HUDEP-2 (cell line): ENCODE results near the gene ARMC9.

Experiments
- DNase-seq, 76 experiments: peaks; one replicate each; lab custom pipeline; 2025; ENCODE audit not compliant: unreplicated experiment in 76 of 76; lab: John Stamatoyannopoulos, UW

Gene ARMC9

GRCh38 chr2:231201475-231201814 lies 3.0 kb downstream of the ARMC9 start:
- DNase-seq, result no peak

GRCh38 chr2:231203087-231203486 lies 4.7 kb downstream of the ARMC9 start:
- no peak for DNase-seq

GRCh38 chr2:231204146-231204545 lies 5.7 kb downstream of the ARMC9 start:
- DNase-seq, result no peak

- no peak for DNase-seq
Observed at GRCh38 chr2:231204581-231204980, 6.2 kb downstream of the ARMC9 start.

- no peak for DNase-seq
Observed at GRCh38 chr2:231207734-231208133, 9.3 kb downstream of the ARMC9 start.

GRCh38 chr2:231210782-231211181 lies 12.4 kb downstream of the ARMC9 start:
- no peak for DNase-seq

DNA sequence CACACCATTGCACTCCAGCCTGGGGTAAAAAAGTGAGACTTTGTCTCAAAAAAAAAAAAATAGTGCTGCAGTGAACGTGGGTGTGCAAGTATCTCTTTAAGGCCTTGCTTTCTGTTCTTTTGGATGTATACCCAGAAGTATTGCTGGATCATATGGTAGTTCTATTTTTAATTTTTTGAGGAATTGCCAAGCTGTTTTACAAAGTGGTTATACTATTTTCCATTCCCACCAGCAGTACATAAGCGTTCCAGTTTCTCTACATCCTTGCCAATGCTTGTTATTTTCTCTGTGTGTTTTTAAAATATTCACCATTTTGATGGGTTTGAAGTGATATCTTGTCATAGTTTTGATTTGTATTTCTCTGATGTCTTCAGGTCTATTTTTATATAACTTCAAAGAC lies 13.1 kb downstream of the ARMC9 start:
- DNase-seq, result no peak

DNA sequence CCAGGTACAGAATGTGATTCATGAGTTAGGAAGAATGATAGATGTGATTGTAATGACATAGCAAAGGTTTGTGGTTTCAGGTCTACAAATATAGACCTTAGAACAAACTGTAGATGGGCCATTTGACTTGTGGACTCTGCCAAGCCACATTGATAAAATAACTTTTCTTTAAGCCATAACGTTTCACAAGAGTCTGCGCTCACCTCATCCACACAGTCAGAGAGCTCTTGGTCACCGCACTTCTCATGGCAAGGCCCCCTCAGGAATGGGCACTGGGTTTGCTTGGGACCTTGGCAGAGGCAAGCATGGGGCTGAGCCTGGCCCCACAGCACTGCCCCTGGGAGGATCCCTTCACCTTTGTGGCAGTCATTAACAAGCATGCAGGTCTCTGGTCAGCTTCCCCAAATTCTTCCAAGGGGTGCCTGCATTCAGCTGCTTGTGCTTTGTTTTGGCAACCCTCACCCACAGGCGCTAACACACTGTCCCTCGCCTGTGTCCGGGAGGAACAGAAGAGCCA lies 14.0 kb downstream of the ARMC9 start:
- DNase-seq, result no peak

GRCh38 chr2:231213931-231214642 lies 15.7 kb downstream of the ARMC9 start:
- DNase-seq, result no peak

DNA sequence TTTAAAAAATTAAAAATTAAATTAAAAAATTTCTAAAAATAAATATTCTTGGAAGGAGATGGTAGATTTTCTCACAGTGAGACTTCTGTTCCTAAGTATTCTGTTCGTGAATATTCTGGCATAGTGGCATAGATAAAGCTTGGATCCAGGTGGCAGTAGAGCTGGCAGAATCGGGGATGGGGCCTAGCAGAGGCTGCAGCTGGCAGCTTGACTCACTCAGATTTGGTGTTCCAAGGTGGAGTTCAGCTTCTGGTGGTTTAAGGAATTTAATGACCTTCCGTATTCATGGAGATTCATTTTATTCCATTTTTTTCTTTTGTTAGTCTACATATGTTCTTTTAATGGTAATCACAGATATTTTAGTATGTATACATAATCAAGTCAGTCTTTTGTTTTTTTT lies 19.9 kb downstream of the ARMC9 start:
- no peak for DNase-seq

- no peak for DNase-seq
Observed at GRCh38 chr2:231219289-231219688, 20.9 kb downstream of the ARMC9 start.

- DNase-seq, result no peak
Observed at GRCh38 chr2:231221761-231222160, 23.3 kb downstream of the ARMC9 start.

DNA sequence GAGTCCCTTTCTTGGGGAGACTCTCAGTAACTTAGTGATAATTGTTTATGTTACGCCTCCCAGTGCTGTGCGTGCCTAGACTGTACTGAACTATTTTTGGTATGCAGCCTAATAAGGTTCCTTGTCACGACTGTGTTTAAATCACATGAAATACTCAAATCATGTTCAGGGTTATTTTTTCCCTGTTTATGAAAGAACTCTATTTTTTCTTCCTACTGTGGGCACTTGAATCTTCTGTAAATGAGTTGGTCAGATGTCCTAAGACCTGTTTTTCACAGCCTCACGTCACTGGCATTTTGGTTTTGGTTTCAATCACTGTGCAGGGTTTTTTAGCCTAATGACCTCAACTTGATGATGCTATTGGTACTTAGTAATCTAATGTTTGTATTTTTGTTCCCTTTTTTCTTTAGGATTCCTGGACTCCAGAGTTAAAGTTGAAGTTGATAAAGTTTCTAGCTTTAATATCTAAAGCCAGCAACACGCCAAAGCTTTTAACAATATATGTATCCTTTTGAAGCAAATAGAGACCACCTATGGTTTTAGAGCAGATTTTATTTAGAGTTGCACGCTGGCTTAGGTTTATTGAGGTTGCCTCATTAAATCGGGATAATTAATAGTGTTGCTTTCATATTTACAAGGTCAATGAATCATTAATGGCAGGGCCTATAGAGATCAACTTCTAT lies 24.0 kb downstream of the ARMC9 start:
- no peak for DNase-seq

DNA sequence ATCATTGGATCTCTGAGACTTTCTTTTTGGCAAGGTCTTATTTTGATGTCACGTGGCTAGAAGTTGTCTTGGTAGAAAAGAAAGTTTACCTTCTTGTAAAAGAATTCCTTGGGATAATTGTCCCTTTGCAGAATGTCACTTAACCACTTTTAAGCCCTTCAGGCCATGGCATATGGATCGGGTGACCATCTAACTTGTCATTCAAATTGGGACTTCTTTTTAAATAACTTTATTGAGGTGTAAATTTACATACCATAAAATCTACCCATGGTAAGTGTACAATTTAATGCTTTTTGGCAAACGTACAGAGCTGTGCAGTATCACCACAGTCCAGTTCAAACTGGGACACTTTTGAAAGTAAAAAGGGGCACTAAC lies 24.6 kb downstream of the ARMC9 start:
- no peak for DNase-seq

DNA sequence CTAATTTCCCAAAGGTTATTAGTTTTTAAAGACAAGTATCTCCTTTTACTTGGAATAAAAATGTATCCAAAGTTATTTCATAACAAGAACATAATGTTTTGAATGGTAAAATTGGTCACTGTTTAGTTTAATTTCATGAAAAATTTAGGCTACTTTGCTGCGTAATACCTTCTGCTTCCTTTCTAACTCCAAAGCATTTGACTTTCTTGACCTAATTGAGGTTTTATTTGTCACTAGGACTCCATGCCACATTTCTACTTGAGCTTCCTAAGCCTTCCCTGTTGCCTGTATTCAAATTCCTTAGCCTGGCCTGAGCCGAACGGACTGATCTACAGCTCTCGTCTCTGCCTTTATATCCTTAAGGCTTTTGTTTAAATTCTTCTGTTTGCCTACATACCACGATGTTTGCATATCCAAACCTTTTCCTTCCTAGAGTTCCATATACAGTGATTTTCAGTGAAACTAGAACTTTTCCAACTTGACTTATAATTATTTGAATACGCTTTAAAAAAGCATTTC lies 25.1 kb downstream of the ARMC9 start:
- DNase-seq, result no peak

DNA sequence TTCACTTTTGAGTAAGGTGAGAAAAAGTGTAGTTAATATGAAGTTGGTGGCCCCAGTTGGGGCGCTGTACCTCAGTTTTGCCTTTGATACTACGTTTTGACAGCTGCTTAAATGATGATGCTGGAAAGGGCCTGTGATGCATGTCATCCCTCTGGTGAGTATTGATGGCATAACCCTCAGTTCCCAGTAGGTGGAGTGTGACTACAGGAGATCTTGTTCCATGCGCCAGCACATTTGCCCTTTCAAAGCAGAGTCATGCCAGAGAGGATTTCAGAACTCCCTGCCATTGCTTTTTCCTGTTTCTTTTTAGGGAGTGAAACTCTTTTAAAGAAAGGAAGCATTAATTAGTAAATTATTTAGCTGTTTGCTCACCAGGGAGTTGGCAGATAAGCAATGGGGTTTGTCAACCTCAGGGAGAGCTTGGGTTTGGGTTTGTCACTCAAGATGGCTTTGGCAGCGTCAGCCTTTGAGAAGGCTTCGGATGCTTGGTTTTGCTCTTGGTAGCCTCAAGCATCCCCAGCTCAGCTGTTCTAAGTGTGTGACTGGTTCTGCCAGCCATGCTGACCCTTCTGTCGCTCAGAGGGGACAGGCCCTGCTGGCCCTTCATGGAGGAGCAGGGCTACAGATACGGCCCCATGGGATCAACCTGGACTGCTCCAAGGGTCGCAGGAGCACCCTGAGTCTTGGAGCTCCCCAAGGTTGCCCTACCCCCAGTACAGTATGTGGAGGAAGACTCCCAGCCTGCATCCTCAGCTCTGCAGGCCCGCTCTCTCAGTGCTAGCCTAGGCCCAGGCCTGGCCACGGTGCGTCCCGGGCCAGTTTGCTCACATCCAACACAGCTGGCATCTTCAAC lies 29.1 kb downstream of the ARMC9 start:
- DNase-seq, result peak in 60 of 76 experiments; percentile 5 to 74 (median 34)

DNA sequence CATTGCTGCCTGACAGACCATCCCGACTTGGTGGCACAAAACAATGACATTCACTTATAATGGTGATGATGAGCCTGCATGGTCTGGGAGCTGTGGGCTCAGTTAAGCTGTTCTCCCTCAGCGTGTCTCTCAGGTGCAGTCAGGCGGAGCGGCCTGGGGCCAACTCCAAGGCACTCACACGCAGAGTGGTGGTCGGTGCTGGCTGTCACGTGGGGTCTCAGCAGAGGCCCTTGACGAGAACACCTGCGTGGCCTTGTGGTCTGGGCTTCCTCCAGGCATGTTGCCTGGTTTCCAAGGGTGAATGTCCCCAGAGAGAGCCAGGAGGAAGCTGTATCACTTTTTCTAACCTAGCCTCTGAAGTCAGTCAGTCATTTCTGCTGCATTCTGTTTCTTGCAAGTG lies 29.8 kb downstream of the ARMC9 start:
- no peak for DNase-seq

DNA sequence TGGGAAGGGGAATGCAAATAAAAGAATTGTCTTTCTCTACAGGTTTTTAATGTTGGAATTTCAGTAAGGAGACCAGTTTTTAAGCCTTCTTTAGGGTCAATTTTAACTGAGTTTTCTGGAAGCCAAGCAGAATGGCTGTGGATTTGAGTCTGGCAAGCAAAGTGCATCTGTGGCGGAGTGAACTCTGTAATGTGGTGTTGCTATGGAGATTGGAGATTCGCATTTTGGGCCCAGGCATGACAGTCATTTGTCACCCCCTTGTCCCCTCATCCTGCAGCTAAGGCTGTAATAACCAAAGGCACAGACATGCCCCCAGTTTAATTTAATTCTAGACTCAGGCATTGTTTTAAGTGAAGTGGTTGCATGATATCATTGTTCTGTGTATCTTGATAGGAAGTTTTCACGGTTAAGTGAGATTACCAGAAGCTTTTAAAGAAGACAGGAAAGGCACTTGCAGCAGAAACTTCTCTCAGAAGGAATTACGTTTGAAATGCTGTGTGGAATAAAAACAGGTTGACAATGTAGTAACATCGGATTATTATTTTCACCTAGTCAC lies 30.6 kb downstream of the ARMC9 start:
- DNase-seq, result no peak

- DNase-seq, result peak in 56 of 76 experiments; percentile 3 to 84 (median 51)
Observed at GRCh38 chr2:231235217-231235616, 36.8 kb downstream of the ARMC9 start.

DNA sequence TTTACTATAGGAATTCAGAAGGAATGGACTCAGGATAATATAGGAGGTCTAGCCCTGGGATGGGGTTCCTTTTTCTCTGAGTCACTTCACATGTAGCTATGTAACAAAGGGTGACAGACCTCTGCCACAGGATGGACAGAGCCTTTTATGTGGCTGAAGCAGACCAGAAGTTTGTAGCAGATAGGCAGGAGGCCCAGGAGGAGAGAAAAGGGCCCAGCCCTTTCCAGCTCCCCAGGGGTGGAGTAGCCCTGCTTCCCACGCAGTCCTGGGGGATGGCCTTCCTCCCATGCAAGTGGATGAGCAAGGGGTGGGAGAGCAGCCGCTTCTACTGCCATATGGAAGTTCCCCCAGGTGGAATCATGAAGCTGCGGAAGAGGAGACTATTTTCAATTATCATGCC lies 40.3 kb downstream of the ARMC9 start:
- peak in 57 of 76 experiments; percentile 3 to 74 (median 38) for DNase-seq

DNA sequence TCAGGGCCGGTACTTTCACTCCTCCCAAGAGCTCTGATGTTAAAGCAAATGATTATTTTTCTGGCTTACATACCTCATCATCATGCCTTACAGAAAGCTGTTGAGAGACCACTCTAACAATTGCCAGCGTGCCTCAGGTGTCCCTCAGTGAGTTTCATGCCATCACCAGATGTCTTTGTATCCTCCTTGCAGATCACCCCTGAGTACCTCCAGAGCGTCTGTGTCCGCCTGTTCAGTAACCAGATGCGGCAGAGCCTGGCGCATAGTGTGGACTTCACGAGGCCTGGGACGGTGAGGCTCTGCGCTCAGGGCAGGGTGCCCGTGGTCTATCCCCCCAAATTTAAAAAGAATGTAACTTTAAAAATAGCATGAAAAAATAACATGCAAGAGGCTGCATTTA lies 41.3 kb downstream of the ARMC9 start:
- DNase-seq, result no peak
